ENCODE data around the gene ZNF138. TPM values are rescaled to one million over a fixed set of nuclear protein-coding genes. Genes with fewer than 3 reads are reported as not detected.

ZNF138 gene
- total and polyA plus RNA-seq, 10 of the 15 experiments (the other 5 are each of a cell fraction or from before 2014, with no cell fraction given): 5.9 to 14.9 (median 12.4) TPM

DNA sequence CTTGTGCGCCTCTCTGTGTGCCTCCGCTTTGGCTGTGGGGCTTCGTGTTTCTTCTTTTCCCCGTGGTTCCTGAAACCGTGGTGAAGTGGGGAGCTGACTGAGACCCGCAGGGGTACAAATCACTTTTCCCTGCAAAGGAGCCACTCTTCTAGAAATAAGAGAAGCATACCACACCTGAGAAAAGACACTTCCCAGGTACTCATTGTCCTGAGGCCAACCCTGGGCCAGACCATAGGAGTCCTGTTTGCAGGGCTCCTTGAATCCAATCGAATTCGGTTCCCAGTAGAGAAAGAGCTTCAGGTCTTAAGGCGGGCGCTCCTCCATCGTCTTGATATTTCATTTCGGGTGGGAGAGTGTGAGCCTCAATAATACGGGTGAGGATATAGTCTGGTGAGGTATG, 76.4 kb downstream of the ZNF138 start:
- Histone ChIP-seq H3K9ac (ENCODE audit: control insufficient read depth, insufficient read depth, low read length) (no peak overlapping the region), H4K20me1 (ENCODE audit: control insufficient read depth, insufficient read depth) (no peaks in the 10 kb centered on the region), H3K36me3 (ENCODE audit: control insufficient read depth in 2 of 2, insufficient read depth in 2 of 2, low read length in 1 of 2) (no peaks in the 10 kb centered on the region), H3K4me1 (ENCODE audit: control insufficient read depth, insufficient read depth, low read length) (no peaks in the 10 kb centered on the region), H3K4me2 (ENCODE audit: control insufficient read depth, insufficient read depth) (no peak overlapping the region), H3K27me3 (replicated peaks in 1 of 2; ENCODE audit: control insufficient read depth in 2 of 2, insufficient read depth in 2 of 2, low read length in 1 of 2) (no peaks in the 10 kb centered on the region), H3K27ac (ENCODE audit: control insufficient read depth, insufficient read depth) (no peak overlapping the region), H3K4me3 (no peak overlapping the region), H3K9me3 (replicated peaks; ENCODE audit: control insufficient read depth, insufficient read depth, low read length) (peaks cover 2% of the 10 kb centered on the region; the same call in 2 of the 3 replicates), H3K79me2 (ENCODE audit: control insufficient read depth, insufficient read depth, low read length) (no peaks in the 10 kb centered on the region), H2AFZ (ENCODE audit: control insufficient read depth, low read depth, low read length) (no peak overlapping the region)
- RAD21 ChIA-PET (ENCODE audit: unreplicated experiment): no interaction called here
- TF ChIP-seq MYB (IDR thresholded peaks at IDR 0.05; ENCODE audit: borderline replicate concordance, low read depth, low read length): no peak
- TF ChIP-seq ZNF274 (IDR thresholded peaks at IDR 0.05; ENCODE audit: insufficient read depth, insufficient read length): no peak
- TF ChIP-seq, protein P1, sequence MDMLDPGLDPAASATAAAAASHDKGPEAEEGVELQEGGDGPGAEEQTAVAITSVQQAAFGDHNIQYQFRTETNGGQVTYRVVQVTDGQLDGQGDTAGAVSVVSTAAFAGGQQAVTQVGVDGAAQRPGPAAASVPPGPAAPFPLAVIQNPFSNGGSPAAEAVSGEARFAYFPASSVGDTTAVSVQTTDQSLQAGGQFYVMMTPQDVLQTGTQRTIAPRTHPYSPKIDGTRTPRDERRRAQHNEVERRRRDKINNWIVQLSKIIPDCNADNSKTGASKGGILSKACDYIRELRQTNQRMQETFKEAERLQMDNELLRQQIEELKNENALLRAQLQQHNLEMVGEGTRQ (IDR thresholded peaks at IDR 0.05; ENCODE audit: borderline replicate concordance, low read depth, low read length): no peak
- no peak for TF ChIP-seq BMI1 (IDR thresholded peaks at IDR 0.05; ENCODE audit: borderline replicate concordance)
- TF ChIP-seq, protein P2, sequence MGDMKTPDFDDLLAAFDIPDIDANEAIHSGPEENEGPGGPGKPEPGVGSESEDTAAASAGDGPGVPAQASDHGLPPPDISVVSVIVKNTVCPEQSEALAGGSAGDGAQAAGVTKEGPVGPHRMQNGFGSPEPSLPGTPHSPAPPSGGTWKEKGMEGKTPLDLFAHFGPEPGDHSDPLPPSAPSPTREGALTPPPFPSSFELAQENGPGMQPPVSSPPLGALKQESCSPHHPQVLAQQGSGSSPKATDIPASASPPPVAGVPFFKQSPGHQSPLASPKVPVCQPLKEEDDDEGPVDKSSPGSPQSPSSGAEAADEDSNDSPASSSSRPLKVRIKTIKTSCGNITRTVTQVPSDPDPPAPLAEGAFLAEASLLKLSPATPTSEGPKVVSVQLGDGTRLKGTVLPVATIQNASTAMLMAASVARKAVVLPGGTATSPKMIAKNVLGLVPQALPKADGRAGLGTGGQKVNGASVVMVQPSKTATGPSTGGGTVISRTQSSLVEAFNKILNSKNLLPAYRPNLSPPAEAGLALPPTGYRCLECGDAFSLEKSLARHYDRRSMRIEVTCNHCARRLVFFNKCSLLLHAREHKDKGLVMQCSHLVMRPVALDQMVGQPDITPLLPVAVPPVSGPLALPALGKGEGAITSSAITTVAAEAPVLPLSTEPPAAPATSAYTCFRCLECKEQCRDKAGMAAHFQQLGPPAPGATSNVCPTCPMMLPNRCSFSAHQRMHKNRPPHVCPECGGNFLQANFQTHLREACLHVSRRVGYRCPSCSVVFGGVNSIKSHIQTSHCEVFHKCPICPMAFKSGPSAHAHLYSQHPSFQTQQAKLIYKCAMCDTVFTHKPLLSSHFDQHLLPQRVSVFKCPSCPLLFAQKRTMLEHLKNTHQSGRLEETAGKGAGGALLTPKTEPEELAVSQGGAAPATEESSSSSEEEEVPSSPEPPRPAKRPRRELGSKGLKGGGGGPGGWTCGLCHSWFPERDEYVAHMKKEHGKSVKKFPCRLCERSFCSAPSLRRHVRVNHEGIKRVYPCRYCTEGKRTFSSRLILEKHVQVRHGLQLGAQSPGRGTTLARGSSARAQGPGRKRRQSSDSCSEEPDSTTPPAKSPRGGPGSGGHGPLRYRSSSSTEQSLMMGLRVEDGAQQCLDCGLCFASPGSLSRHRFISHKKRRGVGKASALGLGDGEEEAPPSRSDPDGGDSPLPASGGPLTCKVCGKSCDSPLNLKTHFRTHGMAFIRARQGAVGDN (IDR thresholded peaks at IDR 0.05): no peak
- in situ Hi-C loops (cut with MboI): no loop called here
- WGBS (ENCODE audit: insufficient coverage, insufficient replicate concordance, low lambda C conversion rate, missing lambda C conversion rate): 41% methylated on average over 13 of the region's 13 CpGs
- CTCF ChIA-PET: no interaction called here
- POLR2A ChIA-PET: no interaction called here
- FAIRE-seq: no peak
- DNase-seq (ENCODE audit: low read depth, low spot score): no peak
- BruUV-seq (replicated peaks): no TSS peak
- SMC1A ChIA-PET (ENCODE audit: uncharacterized antibody, unreplicated experiment): no interaction called here
- intact Hi-C loops (cut with micrococcal nuclease; ENCODE audit: unreplicated experiment): no loop called here
- no peak for ATAC-seq
